K562 (cell line): ENCODE results near the gene MYH7B. TPM values are rescaled to one million over a fixed set of nuclear protein-coding genes. Genes with fewer than 3 reads are reported as not detected.
A peak's percentile ranks its signal among the peaks of the same experiment; 100 is the strongest.

Source experiments
- ARID3A ChIP-seq: IDR thresholded peaks from 2 replicates; pipeline ENCODE4 v1.6.1; 2012; ENCODE audit warnings: low read depth, low read length, improper control_type of control experiment, borderline replicate concordance
- BDP1 ChIP-seq: IDR thresholded peaks from 3 replicates; pipeline ENCODE4 v1.6.1; 2011; ENCODE audit not compliant: insufficient read length, insufficient read depth
- COPS2 ChIP-seq: fragments of 450-650 bp; conservative IDR thresholded peaks from 2 replicates; pipeline ENCODE4 v1.6.1; 2016; ENCODE audit warnings: mild to moderate bottlenecking, moderate library complexity
- DMBX1 ChIP-seq: fragments of 250-450 bp; sonication (Bioruptor Pico); IDR thresholded peaks from 2 replicates; pipeline ENCODE4 v1.8.0; 2022; ENCODE audit warnings: inconsistent platforms, mild to moderate bottlenecking, moderate library complexity, borderline replicate concordance
- ETS2 ChIP-seq: IDR thresholded peaks from 2 replicates; pipeline ENCODE4 v1.6.1; 2016; ENCODE audit warnings: borderline replicate concordance, missing genetic modification characterization, mild to moderate bottlenecking, moderate library complexity, missing compliant biosample characterization; ENCODE audit not compliant: poor library complexity, severe bottlenecking
- NONO ChIP-seq, 2 experiments: fragments of 200-400 bp in 1 of 2; fragments of 450-650 bp in 1 of 2; formaldehyde crosslinking in 1 of 2; IDR thresholded peaks; 2 replicates each; pipeline ENCODE4 v1.6.1; 2017; ENCODE audit warnings: low read depth in 2 of 2, mild to moderate bottlenecking in 2 of 2, moderate library complexity in 2 of 2, low read length in 1 of 2
- PHF20 ChIP-seq: fragments of 450-650 bp; IDR thresholded peaks from 2 replicates; pipeline ENCODE4 v1.6.1; 2018; ENCODE audit not compliant: partially characterized antibody
- SOX6 ChIP-seq: fragments of 450-650 bp; IDR thresholded peaks from 2 replicates; pipeline ENCODE4 v1.6.1; 2014; ENCODE audit warnings: mild to moderate bottlenecking
- SP2 ChIP-seq: IDR thresholded peaks from 2 replicates; pipeline ENCODE4 v1.6.1; 2011; ENCODE audit warnings: mild to moderate bottlenecking, low read depth, low read length, moderate library complexity; ENCODE audit not compliant: poor library complexity, severe bottlenecking; ENCODE audit errors: extremely low read depth
- ZBTB17 ChIP-seq: fragments of 450-650 bp; formaldehyde crosslinking; IDR thresholded peaks from 2 replicates; pipeline ENCODE4 v1.4.0; 2020; ENCODE audit warnings: mild to moderate bottlenecking
- ZNF518B ChIP-seq: fragments of 250-450 bp; sonication (Bioruptor Pico); IDR thresholded peaks from 2 replicates; pipeline ENCODE4 v1.5.0; 2021; ENCODE audit warnings: mild to moderate bottlenecking, moderate library complexity
- ZNF830 ChIP-seq: fragments of 250-450 bp; sonication (Bioruptor Pico); IDR thresholded peaks from 2 replicates; pipeline ENCODE4 v1.5.0; 2021; ENCODE audit warnings: mild to moderate bottlenecking
- polyA plus RNA-seq, 8 experiments: library from polyadenylated mRNA; depleted of rRNA in 4 of 8; stranded (reverse) in 5 of 8; unstranded in 3 of 8; fragments of >200 nt; fragmentation: Nextera tagmentation in 2 of 8; fragmentation: Illumina TruSeq in 1 of 8; extraction: Ambion mirVana in 2 of 8; extraction: Trizol in 1 of 8; gene quantifications; 2 replicates each; pipeline versions ENCODE4 v1.2.1 to v1.2.3, GENCODE V29; 2011 to 2014; ENCODE audit warnings: inconsistent platforms in 1 of 8, missing spikeins in 1 of 8
- total RNA-seq, 7 experiments: library from RNA; depleted of rRNA in 6 of 7; stranded (reverse); fragments of >200 nt in 6 of 7; fragmentation: Illumina TruSeq in 2 of 7; extraction: Trizol in 2 of 7; gene quantifications; 2 replicates each; pipeline versions ENCODE4 v1.2.1 to v1.2.3, GENCODE V29; 2011 to 2021; ENCODE audit warnings: low replicate concordance in 1 of 7
- TF ChIP-seq, protein P1 (sequence below): fragments of 450-650 bp; IDR thresholded peaks from 2 replicates; pipeline ENCODE4 v1.6.1; 2017; ENCODE audit warnings: antibody characterized with exemption, mild to moderate bottlenecking
- TF ChIP-seq, protein P2 (sequence below): sonication (generic); formaldehyde crosslinking; IDR thresholded peaks from 2 replicates; pipeline ENCODE4 v1.5.0; 2020; ENCODE audit warnings: missing genetic modification reagents
- TF ChIP-seq, protein P3 (sequence below): fragments of 450-650 bp; formaldehyde crosslinking; IDR thresholded peaks from 2 replicates; pipeline ENCODE4 v1.4.0; 2020; ENCODE audit warnings: mild to moderate bottlenecking, moderate library complexity

MYH7B gene
- total and polyA plus RNA-seq, 9 of the 15 experiments (the other 6 are each of a cell fraction or from before 2014, with no cell fraction given): 0.07 to 0.34 (median 0.13) TPM; not detected in 3

DNA sequence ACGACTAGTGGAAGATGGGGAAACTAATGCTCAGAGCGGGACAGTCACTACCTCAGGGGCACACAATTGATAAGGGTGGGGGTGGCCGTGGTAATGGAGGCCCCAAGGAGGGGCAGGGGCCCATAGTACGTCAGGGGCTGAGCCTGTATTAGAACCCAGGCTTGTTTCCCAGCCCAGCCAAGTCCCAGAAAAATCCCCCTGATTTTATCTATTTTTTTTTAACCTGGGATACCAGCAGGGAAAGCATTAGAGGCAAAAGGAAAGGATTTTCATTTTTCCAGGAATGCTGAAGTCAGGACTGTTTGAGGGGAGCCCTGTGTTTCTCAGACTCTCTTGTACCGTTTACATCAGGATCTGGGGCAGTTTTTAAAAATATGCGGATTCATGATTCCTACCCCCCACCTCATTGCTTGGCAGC is 382 bp downstream of the MYH7B start (continued):
- TF ChIP-seq, protein P1, sequence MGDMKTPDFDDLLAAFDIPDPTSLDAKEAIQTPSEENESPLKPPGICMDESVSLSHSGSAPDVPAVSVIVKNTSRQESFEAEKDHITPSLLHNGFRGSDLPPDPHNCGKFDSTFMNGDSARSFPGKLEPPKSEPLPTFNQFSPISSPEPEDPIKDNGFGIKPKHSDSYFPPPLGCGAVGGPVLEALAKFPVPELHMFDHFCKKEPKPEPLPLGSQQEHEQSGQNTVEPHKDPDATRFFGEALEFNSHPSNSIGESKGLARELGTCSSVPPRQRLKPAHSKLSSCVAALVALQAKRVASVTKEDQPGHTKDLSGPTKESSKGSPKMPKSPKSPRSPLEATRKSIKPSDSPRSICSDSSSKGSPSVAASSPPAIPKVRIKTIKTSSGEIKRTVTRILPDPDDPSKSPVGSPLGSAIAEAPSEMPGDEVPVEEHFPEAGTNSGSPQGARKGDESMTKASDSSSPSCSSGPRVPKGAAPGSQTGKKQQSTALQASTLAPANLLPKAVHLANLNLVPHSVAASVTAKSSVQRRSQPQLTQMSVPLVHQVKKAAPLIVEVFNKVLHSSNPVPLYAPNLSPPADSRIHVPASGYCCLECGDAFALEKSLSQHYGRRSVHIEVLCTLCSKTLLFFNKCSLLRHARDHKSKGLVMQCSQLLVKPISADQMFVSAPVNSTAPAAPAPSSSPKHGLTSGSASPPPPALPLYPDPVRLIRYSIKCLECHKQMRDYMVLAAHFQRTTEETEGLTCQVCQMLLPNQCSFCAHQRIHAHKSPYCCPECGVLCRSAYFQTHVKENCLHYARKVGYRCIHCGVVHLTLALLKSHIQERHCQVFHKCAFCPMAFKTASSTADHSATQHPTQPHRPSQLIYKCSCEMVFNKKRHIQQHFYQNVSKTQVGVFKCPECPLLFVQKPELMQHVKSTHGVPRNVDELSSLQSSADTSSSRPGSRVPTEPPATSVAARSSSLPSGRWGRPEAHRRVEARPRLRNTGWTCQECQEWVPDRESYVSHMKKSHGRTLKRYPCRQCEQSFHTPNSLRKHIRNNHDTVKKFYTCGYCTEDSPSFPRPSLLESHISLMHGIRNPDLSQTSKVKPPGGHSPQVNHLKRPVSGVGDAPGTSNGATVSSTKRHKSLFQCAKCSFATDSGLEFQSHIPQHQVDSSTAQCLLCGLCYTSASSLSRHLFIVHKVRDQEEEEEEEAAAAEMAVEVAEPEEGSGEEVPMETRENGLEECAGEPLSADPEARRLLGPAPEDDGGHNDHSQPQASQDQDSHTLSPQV: peak; percentile 85; the same call in 1 of the 2 replicates
- TF ChIP-seq BDP1 (no peak), ZBTB17 (CRISPR knock-in tag) (peak; percentile 15; the same call in 1 of the 2 replicates), ETS2 (no peak), COPS2 (no peak), SOX6 (no peak), SP2 (no peak), NONO (IDR thresholded peaks at IDR 0.05; ENCODE audit: low read depth in 2 of 2, low read length in 1 of 2) (0 out of 4 replicates have a peak, but pooled peaks of 1 of the 2 experiments have one; percentile 3), DMBX1 (0 out of 2 replicates have a peak, but pooled peaks have one; percentile 39), ZNF830 (CRISPR knock-in tag) (no peak), ARID3A (no peak), PHF20 (no peak), ZNF518B (no peak)
- TF ChIP-seq, protein P2, sequence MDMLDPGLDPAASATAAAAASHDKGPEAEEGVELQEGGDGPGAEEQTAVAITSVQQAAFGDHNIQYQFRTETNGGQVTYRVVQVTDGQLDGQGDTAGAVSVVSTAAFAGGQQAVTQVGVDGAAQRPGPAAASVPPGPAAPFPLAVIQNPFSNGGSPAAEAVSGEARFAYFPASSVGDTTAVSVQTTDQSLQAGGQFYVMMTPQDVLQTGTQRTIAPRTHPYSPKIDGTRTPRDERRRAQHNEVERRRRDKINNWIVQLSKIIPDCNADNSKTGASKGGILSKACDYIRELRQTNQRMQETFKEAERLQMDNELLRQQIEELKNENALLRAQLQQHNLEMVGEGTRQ: no peak
- TF ChIP-seq, protein P3, sequence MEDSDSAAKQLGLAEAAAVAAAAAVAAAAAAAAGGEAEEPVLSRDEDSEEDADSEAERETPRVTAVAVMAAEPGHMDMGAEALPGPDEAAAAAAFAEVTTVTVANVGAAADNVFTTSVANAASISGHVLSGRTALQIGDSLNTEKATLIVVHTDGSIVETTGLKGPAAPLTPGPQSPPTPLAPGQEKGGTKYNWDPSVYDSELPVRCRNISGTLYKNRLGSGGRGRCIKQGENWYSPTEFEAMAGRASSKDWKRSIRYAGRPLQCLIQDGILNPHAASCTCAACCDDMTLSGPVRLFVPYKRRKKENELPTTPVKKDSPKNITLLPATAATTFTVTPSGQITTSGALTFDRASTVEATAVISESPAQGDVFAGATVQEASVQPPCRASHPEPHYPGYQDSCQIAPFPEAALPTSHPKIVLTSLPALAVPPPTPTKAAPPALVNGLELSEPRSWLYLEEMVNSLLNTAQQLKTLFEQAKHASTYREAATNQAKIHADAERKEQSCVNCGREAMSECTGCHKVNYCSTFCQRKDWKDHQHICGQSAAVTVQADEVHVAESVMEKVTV (CRISPR knock-in tag): peak; percentile 5; the same call in 1 of the 2 replicates
